Stomach (tissue), 9 donors: Measurements from ENCODE around the gene DLG5. TPM values are rescaled to one million over a fixed set of nuclear protein-coding genes. Genes with fewer than 3 reads are reported as not detected.

Experiments
- DNase-seq, 2 donors: peaks; one replicate each; pipeline versions ENCODE4 v3.0.0 to v3.0.0-alpha.2; 2013 to 2019
- H3K27ac ChIP-seq, 5 donors: fragments of 200-600 bp in 4 of 5; sonication (generic) in 4 of 5; one replicate each; pipeline ENCODE4 v1.5.1; 2013 to 2019; ENCODE audit warnings: mild to moderate bottlenecking in 1 of 5, moderate library complexity in 1 of 5
- H3K27me3 ChIP-seq, 3 donors: fragments of 200-600 bp; sonication (generic); one replicate each; pipeline ENCODE4 v1.5.1; 2017 to 2019; ENCODE audit warnings: mixed run types in 1 of 3
- H3K36me3 ChIP-seq, 4 donors: fragments of 200-600 bp; sonication (generic); 1 replicate in 3 of 4; 2 replicates in 1 of 4; pipeline ENCODE4 v1.5.1; 2016 to 2019
- H3K4me1 ChIP-seq, 4 donors: fragments of 200-600 bp; sonication (generic); one replicate each; pipeline ENCODE4 v1.5.1; 2016 to 2019
- H3K4me3 ChIP-seq, 4 donors: fragments of 200-600 bp; sonication (generic) in 3 of 4; one replicate each; pipeline ENCODE4 v1.5.1; 2016 to 2019; ENCODE audit warnings: mild to moderate bottlenecking in 1 of 4
- H3K9me3 ChIP-seq, 4 donors: fragments of 200-600 bp; sonication (generic); one replicate each; pipeline ENCODE4 v1.5.1; 2016 to 2019
- EP300 ChIP-seq: sonication (generic); formaldehyde crosslinking; IDR thresholded peaks from one replicate; pipeline ENCODE4 v1.6.1; 2017; ENCODE audit warnings: antibody characterized with exemption
- POLR2A ChIP-seq, 4 donors: fragments of 450-650 bp; IDR thresholded peaks; one replicate each; pipeline ENCODE4 v1.6.1; 2016; ENCODE audit warnings: antibody characterized with exemption in 4 of 4, control low read depth in 2 of 4, mild to moderate bottlenecking in 1 of 4, moderate library complexity in 1 of 4
- POLR2AphosphoS5 ChIP-seq, 3 donors: sonication (generic); formaldehyde crosslinking; IDR thresholded peaks; one replicate each; pipeline ENCODE4 v1.6.1; 2016; ENCODE audit warnings: antibody characterized with exemption in 3 of 3
- WGBS, 5 donors: extraction: QIAGEN DNeasy Blood & Tissue Kit in 3 of 5; methylation state at CpG; one replicate each; pipeline versions ENCODE4 v1.1.5 to v1.1.7; 2013 to 2018; 5-methylcytosine and 5-hydroxymethylcytosine counted together
- intact Hi-C: fragments of 100-400 bp; cut with DNase I; formaldehyde crosslinking; loops from one replicate; pipeline ENCODE4 v1.15.1; 2023; ENCODE audit warnings: low total_unique reads
- polyA plus RNA-seq, 3 donors: library from polyadenylated mRNA; stranded (reverse); fragments of 200-250 nt; gene quantifications; one replicate each; pipeline ENCODE4 v1.2.3, GENCODE V29; 2013
- total RNA-seq, 5 donors: library from RNA; depleted of rRNA; stranded (reverse); fragments of >200 nt; gene quantifications; one replicate each; pipeline versions ENCODE4 v1.1.0 to v1.2.3, GENCODE V29; 2014 to 2016
- TF ChIP-seq, protein P1 (sequence below), 7 experiments: fragments of 450-650 bp in 4 of 7; fragments of 200-600 bp in 3 of 7; sonication (generic) in 3 of 7; IDR thresholded peaks; one replicate each; pipeline ENCODE4 v1.5.1; 2016 to 2019; ENCODE audit warnings: antibody characterized with exemption in 7 of 7, control low read depth in 2 of 7, mild to moderate bottlenecking in 1 of 7
- donor health status: healthy with polysubstance abuse.
- donor health status: Bipolar disorder and iron deficiency.
- donor health status: healthy.

The DLG5 gene
- total and polyA plus RNA-seq, 8 donors, result 9.2 to 134 (median 32.7) TPM

DNA sequence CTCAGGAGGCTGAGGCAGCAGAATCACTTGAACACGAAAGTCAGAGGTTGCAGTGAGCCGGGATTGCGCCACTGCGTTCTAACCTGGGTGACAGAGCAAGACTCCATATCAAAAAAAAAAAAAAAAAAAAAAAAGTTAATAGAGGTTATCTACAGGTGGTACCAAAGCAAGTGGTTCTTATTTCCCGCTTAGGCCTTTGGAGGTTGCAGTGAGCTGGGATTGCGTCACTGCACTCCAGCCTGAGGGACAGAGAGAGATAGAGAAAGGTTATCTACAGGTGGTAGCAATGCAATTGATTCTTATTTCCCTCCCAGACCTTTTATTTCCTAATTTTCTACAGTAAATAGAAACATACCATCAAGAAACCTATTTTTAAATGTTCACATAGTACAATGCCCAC lies 98.2 kb downstream of the DLG5 start:
- peaks cover 52 to 100% (median 100%) of the 10 kb centered on the region in 4 donors for H3K36me3 ChIP-seq
- no peak for TF ChIP-seq POLR2AphosphoS5 (IDR thresholded peaks at IDR 0.05)
- TF ChIP-seq, protein P1, sequence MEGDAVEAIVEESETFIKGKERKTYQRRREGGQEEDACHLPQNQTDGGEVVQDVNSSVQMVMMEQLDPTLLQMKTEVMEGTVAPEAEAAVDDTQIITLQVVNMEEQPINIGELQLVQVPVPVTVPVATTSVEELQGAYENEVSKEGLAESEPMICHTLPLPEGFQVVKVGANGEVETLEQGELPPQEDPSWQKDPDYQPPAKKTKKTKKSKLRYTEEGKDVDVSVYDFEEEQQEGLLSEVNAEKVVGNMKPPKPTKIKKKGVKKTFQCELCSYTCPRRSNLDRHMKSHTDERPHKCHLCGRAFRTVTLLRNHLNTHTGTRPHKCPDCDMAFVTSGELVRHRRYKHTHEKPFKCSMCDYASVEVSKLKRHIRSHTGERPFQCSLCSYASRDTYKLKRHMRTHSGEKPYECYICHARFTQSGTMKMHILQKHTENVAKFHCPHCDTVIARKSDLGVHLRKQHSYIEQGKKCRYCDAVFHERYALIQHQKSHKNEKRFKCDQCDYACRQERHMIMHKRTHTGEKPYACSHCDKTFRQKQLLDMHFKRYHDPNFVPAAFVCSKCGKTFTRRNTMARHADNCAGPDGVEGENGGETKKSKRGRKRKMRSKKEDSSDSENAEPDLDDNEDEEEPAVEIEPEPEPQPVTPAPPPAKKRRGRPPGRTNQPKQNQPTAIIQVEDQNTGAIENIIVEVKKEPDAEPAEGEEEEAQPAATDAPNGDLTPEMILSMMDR (IDR thresholded peaks at IDR 0.05), result no peak
- TF ChIP-seq POLR2A (IDR thresholded peaks at IDR 0.05), result no peak
- no peak for TF ChIP-seq EP300

DNA sequence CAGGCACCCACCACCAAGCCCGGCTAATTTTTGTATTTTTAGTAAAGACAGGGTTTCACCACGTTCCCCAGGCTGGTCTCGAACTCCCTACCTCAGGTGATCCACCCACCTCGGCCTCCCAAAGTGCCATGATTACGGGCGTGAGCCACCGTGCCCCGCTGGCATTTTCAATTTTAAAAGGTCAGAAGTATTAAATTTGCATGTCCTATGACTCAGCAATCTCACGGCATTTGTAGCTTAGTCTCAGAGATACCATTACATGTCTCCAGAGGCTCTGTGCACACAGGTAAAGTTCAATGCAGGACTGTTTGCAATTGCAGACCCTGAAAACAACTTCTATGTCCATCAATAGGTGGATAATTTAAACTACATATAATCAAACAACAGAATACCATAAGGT lies 99.2 kb downstream of the DLG5 start:
- intact Hi-C loops, result no loop called here
- H3K36me3 ChIP-seq, result peaks cover 42 to 100% (median 98%) of the 10 kb centered on the region in 4 donors

More for the DNA sequence above, 98.2 kb downstream of the DLG5 start:
- H3K4me3 ChIP-seq, result no peak overlapping the region
- H3K4me1 ChIP-seq, result no peaks in the 10 kb centered on the region
- no peaks in the 10 kb centered on the region for H3K27me3 ChIP-seq
- DNase-seq, result no peak
- intact Hi-C loops, result no loop called here
- H3K27ac ChIP-seq, result no peak overlapping the region
- no peaks in the 10 kb centered on the region for H3K9me3 ChIP-seq
- WGBS, 5 donors, result 88 to 94% (median 90%) methylated on average over 6 of the region's 6 CpGs

DNA sequence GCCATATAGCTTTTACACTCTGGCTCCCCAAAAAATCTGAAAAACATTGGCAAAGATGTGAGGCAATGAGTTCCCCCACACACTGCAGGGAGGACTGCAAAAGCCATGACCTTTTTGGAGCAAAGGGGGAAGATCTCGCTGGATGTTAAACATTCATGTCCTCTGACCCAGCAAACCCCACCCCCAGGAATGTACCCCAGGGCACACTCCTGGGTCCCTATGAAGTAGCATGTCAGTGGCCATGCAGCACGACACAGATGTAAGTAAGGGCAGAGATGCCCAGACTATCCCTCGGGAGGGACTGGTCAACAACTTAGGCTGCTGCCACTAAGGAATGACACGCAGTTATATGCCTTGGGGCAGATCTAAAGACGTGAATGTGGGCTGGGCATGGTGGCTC lies 100.6 kb downstream of the DLG5 start:
- no peaks in the 10 kb centered on the region for H3K27me3 ChIP-seq
- peaks cover 48 to 100% (median 98%) of the 10 kb centered on the region in 4 donors for H3K36me3 ChIP-seq

More for the DNA sequence above, 99.2 kb downstream of the DLG5 start:
- TF ChIP-seq EP300, result no peak
- TF ChIP-seq, protein P1 (IDR thresholded peaks at IDR 0.05), result no peak
- DNase-seq, result no peak
- WGBS, 5 donors, result 82 to 89% (median 86%) methylated on average over 9 of the region's 9 CpGs
- Histone ChIP-seq H3K4me1 (no peaks in the 10 kb centered on the region), H3K27me3 (no peaks in the 10 kb centered on the region), H3K4me3 (no peak overlapping the region), H3K27ac (no peak overlapping the region), H3K9me3 (no peaks in the 10 kb centered on the region)

DNA sequence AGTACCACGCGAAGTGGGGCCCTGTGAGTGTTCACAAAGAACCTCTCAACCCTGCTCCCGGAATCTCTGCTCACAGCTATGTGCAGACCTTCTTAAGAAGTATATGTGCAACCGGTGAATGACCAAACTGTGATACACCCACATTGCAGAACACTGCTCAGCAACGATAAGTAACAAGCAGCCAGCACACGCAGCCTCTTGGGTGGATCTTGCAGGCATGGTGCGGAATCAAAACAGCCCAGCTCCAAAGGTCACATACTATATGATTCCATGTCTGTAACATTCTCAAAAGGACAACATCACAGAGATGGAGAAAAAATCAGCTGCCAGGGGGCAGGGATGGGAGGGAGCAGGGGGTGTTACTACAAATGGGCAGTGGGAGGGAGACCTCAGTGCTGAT lies 101.6 kb downstream of the DLG5 start:
- WGBS, 5 donors, result 90 to 98% (median 96%) methylated on average over 7 of the region's 7 CpGs
- H3K27ac ChIP-seq, result no peak overlapping the region

More for the DNA sequence above, 100.6 kb downstream of the DLG5 start:
- Histone ChIP-seq H3K27ac (no peak overlapping the region), H3K9me3 (no peaks in the 10 kb centered on the region), H3K4me3 (no peak overlapping the region), H3K4me1 (no peaks in the 10 kb centered on the region)
- intact Hi-C loops, result no loop called here
- 79 to 82% (median 80%) methylated on average over 4 to 5 of the region's 5 CpGs for WGBS, 5 donors
- TF ChIP-seq POLR2A (IDR thresholded peaks at IDR 0.05), result no peak
- TF ChIP-seq, protein P1 (IDR thresholded peaks at IDR 0.05), result no peak
- TF ChIP-seq EP300, result no peak
- no peak for TF ChIP-seq POLR2AphosphoS5 (IDR thresholded peaks at IDR 0.05)
- DNase-seq, result no peak

DNA sequence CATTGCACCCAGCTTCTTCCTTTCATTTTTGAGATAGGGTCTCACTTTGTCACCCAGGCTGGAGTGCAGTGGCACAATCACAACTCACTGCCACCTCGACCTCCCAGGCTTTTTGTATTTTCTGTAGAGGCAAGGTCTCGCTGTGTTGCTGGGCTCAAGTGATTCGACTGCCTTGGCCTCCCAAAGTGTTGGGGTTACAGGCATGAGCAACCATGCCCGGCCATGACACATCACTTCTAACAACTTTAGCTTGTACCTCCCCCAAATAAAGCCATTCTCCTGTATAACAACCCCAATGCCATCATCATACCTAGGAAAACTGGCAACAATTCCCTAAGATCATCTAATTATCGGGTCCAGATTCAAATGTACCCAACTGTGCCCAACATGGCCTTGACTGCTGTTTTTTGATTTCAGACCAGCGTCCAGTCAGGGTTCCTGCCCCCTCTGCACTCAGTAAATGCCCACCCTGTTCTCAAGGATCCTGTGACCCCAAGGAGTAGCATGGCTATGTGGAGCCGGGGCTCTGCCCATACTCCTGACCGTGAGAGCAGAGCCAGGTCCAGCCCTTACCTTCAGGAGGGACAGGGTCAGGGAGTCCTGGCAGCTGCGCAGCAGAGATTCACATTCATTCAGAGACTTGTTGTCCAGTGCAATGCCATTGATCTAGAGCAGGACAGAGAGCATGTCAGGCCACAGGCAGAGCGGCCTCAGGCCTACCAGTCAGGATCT lies 102.6 kb downstream of the DLG5 start:
- Histone ChIP-seq H3K27ac (no peak overlapping the region), H3K4me1 (no peaks in the 10 kb centered on the region), H3K9me3 (no peaks in the 10 kb centered on the region), H3K36me3 (peaks cover 40 to 100% (median 98%) of the 10 kb centered on the region in 4 donors), H3K27me3 (no peaks in the 10 kb centered on the region), H3K4me3 (no peak overlapping the region)
- WGBS, 5 donors, result 86 to 96% (median 92%) methylated on average over 8 to 10 of the region's 10 CpGs
- DNase-seq, result no peak
- intact Hi-C loops, result no loop called here
- TF ChIP-seq POLR2AphosphoS5 (IDR thresholded peaks at IDR 0.05) (no peak), POLR2A (IDR thresholded peaks at IDR 0.05) (no peak), EP300 (no peak)
- TF ChIP-seq, protein P1 (IDR thresholded peaks at IDR 0.05), result no peak

More for the DNA sequence above, 101.6 kb downstream of the DLG5 start:
- H3K4me1 ChIP-seq, result no peaks in the 10 kb centered on the region
- intact Hi-C loops, result no loop called here
- TF ChIP-seq POLR2AphosphoS5 (IDR thresholded peaks at IDR 0.05) (no peak), EP300 (no peak)
- DNase-seq, result no peak
- no peaks in the 10 kb centered on the region for H3K9me3 ChIP-seq
- no peak overlapping the region for H3K4me3 ChIP-seq
- H3K27me3 ChIP-seq, result no peaks in the 10 kb centered on the region
- peaks cover 40 to 100% (median 98%) of the 10 kb centered on the region in 4 donors for H3K36me3 ChIP-seq
